Measurements from ENCODE around the gene OR7C2.

DNA sequence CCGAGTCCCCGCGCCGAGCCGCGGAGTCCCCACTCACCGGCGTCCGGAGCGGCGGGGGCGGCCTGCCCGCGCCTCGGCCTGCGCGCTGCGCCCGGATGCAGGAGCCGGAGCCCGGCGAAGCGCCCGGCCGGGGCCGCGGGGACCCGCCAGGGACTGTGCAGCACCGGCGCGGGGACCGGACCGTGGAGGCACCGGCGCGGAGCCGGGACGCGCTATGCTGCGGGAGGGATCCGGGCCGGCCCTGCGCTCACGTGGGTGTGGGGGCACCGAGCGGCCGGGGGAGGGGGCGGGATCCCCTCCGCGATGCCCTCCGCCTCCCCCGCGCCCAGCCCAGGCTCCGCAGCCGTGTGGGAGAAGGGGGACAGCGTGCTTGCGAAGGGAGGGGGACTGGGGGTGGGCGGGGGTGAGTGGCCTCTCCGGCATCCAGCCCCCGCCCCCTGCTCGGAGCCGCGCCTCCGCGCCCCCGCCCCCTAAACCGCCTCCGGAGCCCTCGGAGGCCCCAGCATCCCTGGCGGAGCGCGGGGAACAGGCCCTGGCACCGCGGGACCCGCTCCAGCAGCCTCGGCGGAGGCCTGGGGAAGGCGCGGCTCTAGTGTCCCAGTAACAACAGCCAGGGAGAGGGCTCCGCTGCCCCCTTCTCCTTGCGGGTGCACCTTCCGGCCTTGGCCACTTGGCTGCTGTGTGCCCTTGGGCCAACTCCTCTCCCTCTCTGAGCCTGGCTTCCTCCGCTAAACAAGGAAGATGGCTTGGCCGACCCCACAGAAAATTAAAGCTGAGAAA is 38.4 kb downstream of the OR7C2 start, which contains the start of gene SLC1A6:
- TF ChIP-seq, protein P1, sequence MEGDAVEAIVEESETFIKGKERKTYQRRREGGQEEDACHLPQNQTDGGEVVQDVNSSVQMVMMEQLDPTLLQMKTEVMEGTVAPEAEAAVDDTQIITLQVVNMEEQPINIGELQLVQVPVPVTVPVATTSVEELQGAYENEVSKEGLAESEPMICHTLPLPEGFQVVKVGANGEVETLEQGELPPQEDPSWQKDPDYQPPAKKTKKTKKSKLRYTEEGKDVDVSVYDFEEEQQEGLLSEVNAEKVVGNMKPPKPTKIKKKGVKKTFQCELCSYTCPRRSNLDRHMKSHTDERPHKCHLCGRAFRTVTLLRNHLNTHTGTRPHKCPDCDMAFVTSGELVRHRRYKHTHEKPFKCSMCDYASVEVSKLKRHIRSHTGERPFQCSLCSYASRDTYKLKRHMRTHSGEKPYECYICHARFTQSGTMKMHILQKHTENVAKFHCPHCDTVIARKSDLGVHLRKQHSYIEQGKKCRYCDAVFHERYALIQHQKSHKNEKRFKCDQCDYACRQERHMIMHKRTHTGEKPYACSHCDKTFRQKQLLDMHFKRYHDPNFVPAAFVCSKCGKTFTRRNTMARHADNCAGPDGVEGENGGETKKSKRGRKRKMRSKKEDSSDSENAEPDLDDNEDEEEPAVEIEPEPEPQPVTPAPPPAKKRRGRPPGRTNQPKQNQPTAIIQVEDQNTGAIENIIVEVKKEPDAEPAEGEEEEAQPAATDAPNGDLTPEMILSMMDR (CRISPR knock-in tag; IDR thresholded peaks at IDR 0.05): no peak
- TF ChIP-seq ZNF512B (CRISPR knock-in tag; IDR thresholded peaks at IDR 0.05; ENCODE audit: borderline replicate concordance): no peak
- no peak for TF ChIP-seq ZNF781 (CRISPR knock-in tag; IDR thresholded peaks at IDR 0.05; ENCODE audit: borderline replicate concordance, not compliant biosample characterization)
- TF ChIP-seq HDAC6 (IDR thresholded peaks at IDR 0.05; ENCODE audit: low read depth, low read length): no peak
- no peak for TF ChIP-seq ZNF567 (CRISPR knock-in tag; IDR thresholded peaks at IDR 0.05; ENCODE audit: borderline replicate concordance)
- TF ChIP-seq SUZ12 (IDR thresholded peaks at IDR 0.05; ENCODE audit: low read depth, low read length): no peak
- no peak for TF ChIP-seq FOXA3 (CRISPR knock-in tag; IDR thresholded peaks at IDR 0.05)
- no peak for TF ChIP-seq ZNF333 (CRISPR knock-in tag; IDR thresholded peaks at IDR 0.05; ENCODE audit: borderline replicate concordance)
- no peak for TF ChIP-seq ZMAT3 (CRISPR knock-in tag; conservative IDR thresholded peaks at IDR 0.05)
